ENCODE results near the gene MAGOH. TPM values are rescaled to one million over a fixed set of nuclear protein-coding genes. Genes with fewer than 3 reads are reported as not detected.
A peak's percentile ranks its signal among the peaks of the same experiment; 100 is the strongest.
"Not testable (repeated sequence)": the region's sequence is repeated elsewhere in the genome, so short reads cannot be mapped to it uniquely, and the experiment has no call there.

Gene MAGOH
- total RNA-seq, 1 experiment from 2014 or later = 121 TPM

DNA sequence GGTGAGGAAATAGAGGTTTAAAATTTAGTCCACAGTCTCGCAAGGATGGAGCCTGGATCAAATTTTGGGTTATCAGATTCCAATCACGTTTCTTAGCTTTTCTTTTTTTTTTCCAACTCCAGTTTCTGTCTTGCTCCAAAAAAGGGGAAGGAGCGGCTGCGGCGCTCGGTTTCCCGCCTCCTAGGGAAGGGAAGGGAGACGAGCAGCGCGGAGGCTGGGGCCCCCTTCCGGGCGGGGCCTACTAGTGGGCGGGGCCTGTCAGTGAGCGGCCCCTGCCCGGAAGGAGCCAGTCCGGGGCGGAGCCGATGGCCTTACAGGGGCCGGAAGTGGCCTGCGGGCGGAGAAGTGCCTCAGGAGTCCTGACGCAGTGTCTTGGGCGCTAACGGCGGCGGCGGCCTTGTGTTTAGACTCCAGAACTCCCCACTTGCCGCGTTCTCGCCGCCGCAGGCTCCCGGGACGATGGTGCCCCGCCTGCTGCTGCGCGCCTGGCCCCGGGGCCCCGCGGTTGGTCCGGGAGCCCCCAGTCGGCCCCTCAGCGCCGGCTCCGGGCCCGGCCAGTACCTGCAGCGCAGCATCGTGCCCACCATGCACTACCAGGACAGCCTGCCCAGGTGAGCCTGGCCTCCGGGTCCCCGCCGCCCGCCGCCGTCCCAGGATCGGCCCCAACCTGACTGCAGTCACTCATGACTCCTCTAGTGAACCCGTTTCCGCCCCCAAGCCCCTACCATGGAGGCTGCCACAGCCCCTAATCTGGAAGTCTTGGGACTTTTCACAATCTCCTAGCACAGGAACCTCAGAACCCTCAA is 41.6 kb downstream of the MAGOH start, which contains the start of gene CPT2:
Gene CPT2, plus strand, starts transcription at position 340 of the 806 bp plus-strand sequence. Its CDS starts 120 bp downstream, at position 460.
- DNase-seq = peak; percentile 95 to 97
- peak within 1 kb of the TSS; percentile 93 for H3K4me3 ChIP-seq
- H3K9me3 ChIP-seq (replicated peaks) = no peaks in the 10 kb centered on the region
- H3K4me1 ChIP-seq = peaks cover 7% of the 10 kb centered on the region; the same call in 1 of the 2 replicates
- H3K27me3 ChIP-seq = no peaks in the 10 kb centered on the region
- H3K27ac ChIP-seq = peak within 1 kb of the TSS; percentile 69
- H3K36me3 ChIP-seq = no peaks in the 10 kb centered on the region

- no peaks in the 10 kb centered on the region for H3K36me3 ChIP-seq
- H3K27me3 ChIP-seq = no peaks in the 10 kb centered on the region
- H3K4me1 ChIP-seq = peaks cover 7% of the 10 kb centered on the region; the same call in 1 of the 2 replicates
- DNase-seq = peak in 1 of 2 experiments; percentile 32
- no peaks in the 10 kb centered on the region for H3K9me3 ChIP-seq (replicated peaks)
- H3K27ac ChIP-seq = peak overlapping the region; percentile 69
- peak overlapping the region; percentile 93 for H3K4me3 ChIP-seq
These were observed 42.3 kb downstream of the MAGOH start for GRCh38 chr1:53196017-53196484.

GRCh38 chr1:53195246-53196016 is 42.9 kb downstream of the MAGOH start:
- no peaks in the 10 kb centered on the region for H3K27me3 ChIP-seq
- H3K27ac ChIP-seq = no peak overlapping the region
- peaks cover 7% of the 10 kb centered on the region; the same call in 1 of the 2 replicates for H3K4me1 ChIP-seq
- H3K36me3 ChIP-seq = no peaks in the 10 kb centered on the region
- H3K4me3 ChIP-seq = peak overlapping the region; percentile 93; the same call in 1 of the 2 replicates
- peak in 1 of 2 experiments; percentile 32 for DNase-seq
- H3K9me3 ChIP-seq (replicated peaks) = no peaks in the 10 kb centered on the region

DNA sequence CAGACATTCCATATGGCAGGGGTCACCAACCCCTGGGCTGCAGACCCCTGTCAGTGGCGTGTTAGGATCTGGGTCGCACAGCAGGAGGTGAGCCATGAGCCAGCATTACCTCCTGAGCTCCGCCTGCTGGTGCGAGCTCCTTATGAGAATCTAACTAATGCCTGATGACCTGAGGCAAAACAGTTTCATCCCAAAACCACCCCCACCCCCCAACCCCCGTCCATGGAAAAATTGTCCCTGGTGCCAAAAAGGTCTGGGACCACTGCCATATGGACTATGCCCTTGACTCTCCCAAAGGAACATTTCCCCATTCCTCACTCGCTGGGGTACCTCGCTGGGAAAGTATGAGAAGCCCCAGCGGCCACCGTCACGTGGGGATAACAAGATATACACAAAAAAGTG is 48.1 kb downstream of the MAGOH start:
- H3K27ac ChIP-seq = no peak overlapping the region
- no peaks in the 10 kb centered on the region for H3K9me3 ChIP-seq (replicated peaks)
- no peaks in the 10 kb centered on the region for H3K36me3 ChIP-seq
- H3K4me3 ChIP-seq = no peak overlapping the region
- no peak for DNase-seq
- H3K27me3 ChIP-seq = peaks cover 5% of the 10 kb centered on the region; the same call in 1 of the 2 replicates
- no peaks in the 10 kb centered on the region for H3K4me1 ChIP-seq

DNA sequence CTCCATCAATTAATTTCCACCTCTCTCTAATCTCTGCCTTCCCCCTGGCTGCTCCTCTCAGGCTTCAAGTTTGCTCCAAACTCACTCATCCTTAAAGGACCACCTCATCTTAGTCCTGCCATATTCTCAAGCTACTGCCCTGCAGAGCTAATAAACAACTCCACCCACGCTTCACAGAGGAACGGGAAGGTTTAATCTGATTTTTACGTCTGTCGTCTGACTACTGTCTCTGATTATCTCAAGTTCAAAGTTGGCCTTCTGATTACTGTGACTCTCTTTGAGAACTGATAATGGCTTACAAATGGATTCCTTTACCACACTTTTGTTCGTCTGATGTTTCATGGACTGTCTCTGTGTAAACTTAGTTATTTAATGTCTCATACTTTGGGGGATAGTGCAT is 49.3 kb downstream of the MAGOH start:
- Histone ChIP-seq H3K4me3 (no peak overlapping the region), H3K9me3 (replicated peaks) (no peaks in the 10 kb centered on the region), H3K27me3 (peaks cover 5% of the 10 kb centered on the region; the same call in 1 of the 2 replicates), H3K4me1 (no peaks in the 10 kb centered on the region), H3K36me3 (no peaks in the 10 kb centered on the region), H3K27ac (no peak overlapping the region)
- DNase-seq = no peak

- Histone ChIP-seq H3K27ac (no peak overlapping the region), H3K36me3 (no peaks in the 10 kb centered on the region), H3K4me3 (no peak overlapping the region), H3K4me1 (no peaks in the 10 kb centered on the region), H3K27me3 (peaks cover 5% of the 10 kb centered on the region; the same call in 1 of the 2 replicates), H3K9me3 (replicated peaks) (no peaks in the 10 kb centered on the region)
- no peak for DNase-seq
These were observed 50.2 kb downstream of the MAGOH start for GRCh38 chr1:53188099-53188498.

DNA sequence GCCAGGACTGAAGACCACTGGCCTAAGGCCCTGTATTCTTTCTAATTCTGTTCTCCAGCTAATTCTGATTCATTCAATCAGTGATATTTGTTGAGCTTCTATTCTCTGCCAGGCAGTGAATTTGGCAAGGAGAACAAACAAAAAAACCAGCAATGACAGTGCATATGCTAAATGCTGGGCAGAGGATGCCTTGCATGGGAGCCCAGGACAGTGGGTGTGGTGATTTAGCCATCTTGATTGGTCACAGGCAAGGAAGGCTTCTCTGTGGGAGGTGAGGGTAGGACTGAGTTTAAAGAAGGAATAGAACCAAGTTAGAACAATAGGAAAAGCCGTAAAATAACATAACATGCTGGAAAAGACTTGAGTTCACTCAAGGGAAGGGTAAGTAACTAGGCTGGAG is 50.9 kb downstream of the MAGOH start:
- H3K27ac ChIP-seq = no peak overlapping the region
- no peak overlapping the region for H3K4me3 ChIP-seq
- H3K36me3 ChIP-seq = no peaks in the 10 kb centered on the region
- H3K27me3 ChIP-seq = peaks cover 5% of the 10 kb centered on the region; the same call in 1 of the 2 replicates
- no peak for DNase-seq
- H3K4me1 ChIP-seq = no peaks in the 10 kb centered on the region
- no peaks in the 10 kb centered on the region for H3K9me3 ChIP-seq (replicated peaks)

DNA sequence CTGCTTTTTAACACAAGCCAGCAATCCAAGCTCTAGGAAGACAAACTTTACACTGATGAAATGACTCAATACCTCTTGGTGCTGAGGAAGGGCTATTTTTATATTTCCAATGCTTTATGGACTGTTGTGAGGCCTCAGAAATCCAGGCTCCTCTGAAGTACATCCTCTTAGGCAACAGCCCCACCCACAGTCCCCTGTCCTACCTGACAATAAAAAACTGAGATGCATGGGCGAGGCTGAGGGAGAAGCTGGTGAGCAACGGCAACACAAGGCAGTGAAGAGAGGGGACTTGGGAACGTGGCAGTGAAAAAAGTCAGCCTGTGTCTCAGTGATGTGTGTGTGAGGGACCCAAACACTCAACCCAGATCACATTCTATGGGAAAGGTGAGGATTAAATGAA is 51.8 kb downstream of the MAGOH start:
- no peaks in the 10 kb centered on the region for H3K4me1 ChIP-seq
- H3K9me3 ChIP-seq (replicated peaks) = no peaks in the 10 kb centered on the region
- H3K4me3 ChIP-seq = no peak overlapping the region
- H3K36me3 ChIP-seq = no peaks in the 10 kb centered on the region
- no peak overlapping the region for H3K27ac ChIP-seq
- peaks cover 5% of the 10 kb centered on the region; the same call in 1 of the 2 replicates for H3K27me3 ChIP-seq
- DNase-seq = no peak

GRCh38 chr1:53185955-53186297 is 52.4 kb downstream of the MAGOH start:
- not testable (repeated sequence) for H3K9me3 ChIP-seq (replicated peaks); H3K4me3 ChIP-seq; DNase-seq; H3K36me3 ChIP-seq; H3K27ac ChIP-seq; H3K27me3 ChIP-seq; H3K4me1 ChIP-seq

DNA sequence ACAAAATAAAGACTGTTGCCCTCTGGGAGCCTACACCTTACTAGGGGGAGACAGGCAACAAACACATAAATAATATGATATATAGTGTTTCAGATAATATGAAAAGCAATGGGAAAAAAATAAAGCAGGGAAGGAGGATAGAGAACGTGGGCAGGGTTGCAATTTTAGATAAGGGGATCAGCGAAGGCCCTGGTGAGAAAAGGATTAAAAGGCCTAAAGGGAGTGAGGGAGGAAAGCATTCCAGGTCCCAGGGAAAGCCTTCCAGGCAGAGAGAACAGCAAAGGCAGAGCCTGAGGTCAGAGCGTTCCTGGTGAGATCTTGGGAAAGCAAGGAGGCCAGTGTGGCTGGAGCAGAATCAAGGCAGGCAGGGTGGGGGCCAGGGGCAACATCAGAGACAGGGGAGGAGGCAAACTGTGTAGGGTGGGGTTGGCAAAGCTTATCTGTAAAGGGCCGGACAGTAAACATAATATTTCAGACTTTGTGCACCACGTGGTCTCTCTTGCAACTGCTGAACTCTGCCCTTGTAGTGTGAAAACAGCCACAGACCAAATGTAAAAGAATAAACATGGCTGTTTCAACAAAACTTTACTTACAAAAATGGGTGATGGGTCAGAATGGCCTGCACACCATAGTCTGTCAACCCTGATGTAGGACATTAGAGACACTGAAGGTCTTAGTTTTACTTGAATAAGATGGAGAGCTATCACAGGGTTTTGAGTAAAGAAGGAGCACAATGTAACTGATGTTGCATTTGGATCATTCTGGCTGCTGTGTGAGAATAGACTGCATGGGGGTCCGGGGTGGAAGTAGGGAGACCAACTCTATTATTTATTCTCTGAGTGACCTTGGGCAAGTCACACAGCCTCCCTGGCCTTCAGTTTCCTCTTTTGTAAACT is 55.0 kb downstream of the MAGOH start:
- peaks cover 3% of the 10 kb centered on the region; the same call in 1 of the 2 replicates for H3K27me3 ChIP-seq
- no peak for DNase-seq
- no peaks in the 10 kb centered on the region for H3K9me3 ChIP-seq (replicated peaks)
- no peaks in the 10 kb centered on the region for H3K4me1 ChIP-seq
- no peaks in the 10 kb centered on the region for H3K36me3 ChIP-seq
- H3K4me3 ChIP-seq = no peak overlapping the region
- no peak overlapping the region for H3K27ac ChIP-seq

- no peaks in the 10 kb centered on the region for H3K4me1 ChIP-seq
- no peak overlapping the region for H3K27ac ChIP-seq
- H3K27me3 ChIP-seq = no peaks in the 10 kb centered on the region
- H3K4me3 ChIP-seq = no peak overlapping the region
- H3K36me3 ChIP-seq = no peaks in the 10 kb centered on the region
- no peak for DNase-seq
- no peaks in the 10 kb centered on the region for H3K9me3 ChIP-seq (replicated peaks)
These were observed 55.6 kb downstream of the MAGOH start for GRCh38 chr1:53182716-53183094.

DNA sequence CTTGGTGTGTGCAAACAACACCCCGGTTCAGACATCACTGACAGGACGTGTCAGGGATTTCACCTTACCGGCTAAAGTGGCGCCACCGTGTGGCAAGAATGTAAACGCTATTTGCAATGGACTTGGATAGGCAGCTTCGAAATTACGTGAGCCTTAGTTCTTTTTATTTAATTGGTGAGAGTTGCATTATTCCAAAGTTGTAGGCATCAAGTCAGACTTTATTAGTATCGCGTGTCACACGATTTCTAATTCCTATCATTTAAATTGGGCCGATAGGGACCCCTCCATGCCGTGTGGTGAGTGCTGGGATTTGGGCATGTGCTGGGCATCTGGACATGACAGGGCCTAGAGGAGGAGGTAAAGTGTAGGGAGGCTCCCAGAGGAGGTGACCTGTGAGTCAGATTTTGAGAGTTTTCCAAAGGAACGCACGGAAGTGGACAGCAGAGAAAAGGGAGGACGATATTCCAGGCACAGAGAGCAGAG is 56.2 kb downstream of the MAGOH start:
- DNase-seq = peak; percentile 76 to 87
- Histone ChIP-seq H3K27me3 (no peaks in the 10 kb centered on the region), H3K36me3 (no peaks in the 10 kb centered on the region), H3K27ac (no peak overlapping the region), H3K4me1 (no peaks in the 10 kb centered on the region), H3K9me3 (replicated peaks) (no peaks in the 10 kb centered on the region), H3K4me3 (no peak overlapping the region)

- no peaks in the 10 kb centered on the region for H3K27me3 ChIP-seq
- no peak for DNase-seq
- no peak overlapping the region for H3K27ac ChIP-seq
- no peaks in the 10 kb centered on the region for H3K4me1 ChIP-seq
- no peaks in the 10 kb centered on the region for H3K36me3 ChIP-seq
- H3K4me3 ChIP-seq = no peak overlapping the region
- H3K9me3 ChIP-seq (replicated peaks) = no peaks in the 10 kb centered on the region
These were observed 57.4 kb downstream of the MAGOH start for GRCh38 chr1:53180951-53181350.

DNA sequence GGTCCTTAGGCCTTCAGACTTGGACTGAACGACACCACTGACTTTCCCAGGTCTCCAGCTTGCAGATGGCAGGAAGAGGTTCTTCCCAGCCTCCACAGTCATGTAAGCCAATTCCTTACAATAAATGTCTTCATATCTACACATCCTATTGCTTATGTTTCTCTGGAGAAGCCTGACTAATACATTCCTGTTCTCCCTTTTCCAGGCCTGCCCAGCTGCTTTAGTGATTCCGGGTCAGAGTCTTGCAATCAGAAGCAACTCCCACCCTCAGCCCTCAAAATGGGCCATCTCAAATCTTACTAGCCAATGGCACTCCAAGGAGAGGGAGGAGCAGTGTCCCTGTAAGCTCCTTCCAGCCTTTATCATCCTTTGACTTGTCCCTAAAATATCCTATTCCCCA is 58.1 kb downstream of the MAGOH start:
- Histone ChIP-seq H3K9me3 (replicated peaks) (no peaks in the 10 kb centered on the region; the same call in 1 of the 2 replicates), H3K4me3 (no peak overlapping the region), H3K36me3 (no peaks in the 10 kb centered on the region), H3K27me3 (0 out of 2 replicates have a peak, but pooled peaks cover 2% of the 10 kb centered on the region), H3K27ac (no peak overlapping the region), H3K4me1 (no peaks in the 10 kb centered on the region)
- DNase-seq = no peak

Measured in SJCRH30 (cell line).